ENCODE measurements around the gene ZMYND15. TPM values are rescaled to one million over a fixed set of nuclear protein-coding genes. Genes with fewer than 3 reads are reported as not detected.

The ZMYND15 gene
- total RNA-seq, 1 donor from 2014 or later = not detected

DNA sequence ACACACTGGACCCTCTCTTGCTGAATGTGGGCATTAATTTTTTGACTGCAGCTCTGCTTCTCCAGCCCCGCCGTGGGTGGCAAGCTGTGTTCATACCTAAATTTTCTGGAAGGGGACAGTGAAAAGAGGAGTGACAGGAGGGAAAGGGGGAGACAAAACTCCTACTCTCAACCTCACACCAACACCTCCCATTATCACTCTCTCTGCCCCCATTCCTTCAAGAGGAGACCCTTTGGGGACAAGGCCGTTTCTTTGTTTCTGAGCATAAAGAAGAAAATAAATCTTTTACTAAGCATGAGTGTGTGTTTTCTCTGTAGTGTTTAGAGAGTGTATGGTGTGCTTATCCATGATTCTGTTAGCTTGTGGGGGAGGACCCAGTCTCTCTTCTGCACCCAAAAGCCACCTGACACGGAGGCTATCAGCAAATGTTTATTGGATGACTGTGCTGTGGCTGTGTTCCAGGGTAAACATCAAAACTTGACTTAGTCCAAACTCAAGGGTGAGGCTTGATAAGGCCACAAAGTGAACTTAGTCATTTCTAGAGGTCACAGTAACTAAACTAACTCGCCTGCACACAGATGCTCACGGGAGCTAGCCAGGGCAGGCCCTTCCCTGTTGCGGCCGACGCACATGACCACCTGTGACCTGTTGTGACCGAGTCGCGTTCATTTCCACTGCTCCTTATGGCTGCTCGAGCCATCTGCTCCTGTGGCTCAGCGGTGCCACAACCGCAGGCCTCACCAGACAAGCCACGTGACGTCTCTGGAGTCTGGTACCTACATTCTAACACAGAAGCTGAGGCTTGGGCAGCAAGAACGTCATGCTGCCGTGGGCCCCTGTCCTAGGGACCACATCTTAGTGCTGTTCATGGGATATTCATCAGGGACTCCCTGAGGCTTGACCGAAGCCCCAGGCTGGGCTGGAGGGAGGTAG, 18.2 kb upstream of the ZMYND15 start:
- Mint-ChIP-seq H3K4me1 (ENCODE audit: low read depth, unreplicated experiment) (peaks cover 5% of the 10 kb centered on the region), H3K27me3 (ENCODE audit: unreplicated experiment) (peaks cover 7% of the 10 kb centered on the region), H3K27ac (ENCODE audit: unreplicated experiment) (no peak overlapping the region), H3K4me3 (ENCODE audit: unreplicated experiment) (peak overlapping the region; percentile 34), H3K9me3 (ENCODE audit: unreplicated experiment) (peaks cover 2% of the 10 kb centered on the region), H3K36me3 (ENCODE audit: unreplicated experiment) (peaks cover 12% of the 10 kb centered on the region)
- TF ChIP-seq, protein P1, sequence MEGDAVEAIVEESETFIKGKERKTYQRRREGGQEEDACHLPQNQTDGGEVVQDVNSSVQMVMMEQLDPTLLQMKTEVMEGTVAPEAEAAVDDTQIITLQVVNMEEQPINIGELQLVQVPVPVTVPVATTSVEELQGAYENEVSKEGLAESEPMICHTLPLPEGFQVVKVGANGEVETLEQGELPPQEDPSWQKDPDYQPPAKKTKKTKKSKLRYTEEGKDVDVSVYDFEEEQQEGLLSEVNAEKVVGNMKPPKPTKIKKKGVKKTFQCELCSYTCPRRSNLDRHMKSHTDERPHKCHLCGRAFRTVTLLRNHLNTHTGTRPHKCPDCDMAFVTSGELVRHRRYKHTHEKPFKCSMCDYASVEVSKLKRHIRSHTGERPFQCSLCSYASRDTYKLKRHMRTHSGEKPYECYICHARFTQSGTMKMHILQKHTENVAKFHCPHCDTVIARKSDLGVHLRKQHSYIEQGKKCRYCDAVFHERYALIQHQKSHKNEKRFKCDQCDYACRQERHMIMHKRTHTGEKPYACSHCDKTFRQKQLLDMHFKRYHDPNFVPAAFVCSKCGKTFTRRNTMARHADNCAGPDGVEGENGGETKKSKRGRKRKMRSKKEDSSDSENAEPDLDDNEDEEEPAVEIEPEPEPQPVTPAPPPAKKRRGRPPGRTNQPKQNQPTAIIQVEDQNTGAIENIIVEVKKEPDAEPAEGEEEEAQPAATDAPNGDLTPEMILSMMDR (IDR thresholded peaks at IDR 0.05; ENCODE audit: partially characterized antibody, unreplicated experiment) = no peak
- DNase-seq = no peak

GRCh38 chr17:4722678-4723240, 16.9 kb upstream of the ZMYND15 start:
- Mint-ChIP-seq H3K9me3 (ENCODE audit: unreplicated experiment) (peaks cover 2% of the 10 kb centered on the region), H3K27me3 (ENCODE audit: unreplicated experiment) (peaks cover 7% of the 10 kb centered on the region), H3K4me3 (ENCODE audit: unreplicated experiment) (no peak overlapping the region), H3K36me3 (ENCODE audit: unreplicated experiment) (peaks cover 12% of the 10 kb centered on the region), H3K27ac (ENCODE audit: unreplicated experiment) (peak overlapping the region; percentile 46), H3K4me1 (ENCODE audit: low read depth, unreplicated experiment) (peaks cover 5% of the 10 kb centered on the region)
- no peak for DNase-seq
- TF ChIP-seq, protein P1 (IDR thresholded peaks at IDR 0.05; ENCODE audit: partially characterized antibody, unreplicated experiment) = no peak

DNA sequence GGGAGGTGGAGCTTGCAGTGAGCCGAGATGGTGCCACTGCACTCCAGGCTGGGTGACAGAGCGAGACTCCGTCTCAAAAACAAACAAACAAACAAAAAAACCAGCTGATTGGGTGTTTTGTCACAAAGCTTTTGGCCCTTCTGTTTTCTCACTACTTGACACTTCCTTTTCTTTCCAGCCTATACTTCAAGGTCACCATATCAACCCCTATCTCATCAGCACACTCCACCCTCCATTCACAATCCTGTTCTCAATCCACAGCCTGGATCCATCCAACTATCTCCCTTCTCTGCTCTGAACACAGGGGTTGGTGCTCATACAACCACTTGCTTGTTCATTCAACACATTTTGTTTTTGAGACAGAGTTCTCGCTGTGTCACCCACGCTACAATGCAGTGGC, 15.0 kb upstream of the ZMYND15 start:
- Mint-ChIP-seq H3K36me3 (ENCODE audit: unreplicated experiment) (peaks cover 3% of the 10 kb centered on the region), H3K4me1 (ENCODE audit: low read depth, unreplicated experiment) (peaks cover 2% of the 10 kb centered on the region), H3K27me3 (ENCODE audit: unreplicated experiment) (peaks cover 2% of the 10 kb centered on the region), H3K27ac (ENCODE audit: unreplicated experiment) (no peak overlapping the region), H3K9me3 (ENCODE audit: unreplicated experiment) (peaks cover 2% of the 10 kb centered on the region), H3K4me3 (ENCODE audit: unreplicated experiment) (no peak overlapping the region)
- no peak for DNase-seq
- TF ChIP-seq, protein P1 (IDR thresholded peaks at IDR 0.05; ENCODE audit: partially characterized antibody, unreplicated experiment) = no peak

- H3K36me3 Mint-ChIP-seq (ENCODE audit: unreplicated experiment) = no peaks in the 10 kb centered on the region
- peaks cover 2% of the 10 kb centered on the region for H3K4me1 Mint-ChIP-seq (ENCODE audit: low read depth, unreplicated experiment)
- no peaks in the 10 kb centered on the region for H3K27me3 Mint-ChIP-seq (ENCODE audit: unreplicated experiment)
- no peak for DNase-seq
- H3K9me3 Mint-ChIP-seq (ENCODE audit: unreplicated experiment) = peaks cover 2% of the 10 kb centered on the region
- TF ChIP-seq, protein P1 (IDR thresholded peaks at IDR 0.05; ENCODE audit: partially characterized antibody, unreplicated experiment) = no peak
- no peak overlapping the region for H3K4me3 Mint-ChIP-seq (ENCODE audit: unreplicated experiment)
- H3K27ac Mint-ChIP-seq (ENCODE audit: unreplicated experiment) = no peak overlapping the region
Measured at GRCh38 chr17:4725646-4726310, 13.9 kb upstream of the ZMYND15 start.

Data from glutamatergic neuron (in vitro differentiated cells).